KMS-11 (cell line): ENCODE data around the gene NOL11.
"Not testable (repeated sequence)": the region's sequence is repeated elsewhere in the genome, so short reads cannot be mapped to it uniquely, and the experiment has no call there.

ENCODE experiments used
- H2AFZ ChIP-seq: fragments of 200-600 bp; sonication (generic); 2 replicates; pipeline ENCODE4 v1.6.1; 2016; ENCODE audit warnings: antibody characterized with exemption, mixed run types, low read depth
- H3K27ac ChIP-seq: fragments of 200-600 bp; sonication (generic); 2 replicates; pipeline ENCODE4 v1.6.1; 2016; ENCODE audit warnings: mild to moderate bottlenecking, mixed run types
- H3K27me3 ChIP-seq: fragments of 200-600 bp; sonication (generic); 2 replicates; pipeline ENCODE4 v1.6.1; 2017; ENCODE audit warnings: mild to moderate bottlenecking, low read depth, mixed run types, moderate library complexity; ENCODE audit not compliant: insufficient read depth
- H3K36me3 ChIP-seq: fragments of 200-600 bp; sonication (generic); 2 replicates; pipeline ENCODE4 v1.6.1; 2017; ENCODE audit warnings: mild to moderate bottlenecking, mixed run types; ENCODE audit not compliant: insufficient read depth
- H3K4me1 ChIP-seq: fragments of 200-600 bp; sonication (generic); 2 replicates; pipeline ENCODE4 v1.6.1; 2016; ENCODE audit warnings: mild to moderate bottlenecking, low read depth, mixed run types; ENCODE audit not compliant: poor library complexity, severe bottlenecking
- H3K4me2 ChIP-seq: fragments of 200-600 bp; sonication (generic); 2 replicates; pipeline ENCODE4 v1.7.0; 2016; ENCODE audit warnings: mild to moderate bottlenecking, mixed run types
- H3K4me3 ChIP-seq: fragments of 200-600 bp; sonication (generic); IDR thresholded peaks from 2 replicates; pipeline ENCODE4 v1.6.1; 2017; ENCODE audit warnings: low read depth, low read length, mixed read lengths; ENCODE audit not compliant: insufficient read depth
- H3K79me2 ChIP-seq: fragments of 200-600 bp; sonication (generic); 2 replicates; pipeline ENCODE4 v1.6.1; 2016; ENCODE audit warnings: low read depth, mixed run types; ENCODE audit not compliant: insufficient read depth
- H3K9ac ChIP-seq: fragments of 200-600 bp; sonication (generic); 2 replicates; pipeline ENCODE4 v1.6.1; 2016; ENCODE audit warnings: mild to moderate bottlenecking, mixed run types
- H4K20me1 ChIP-seq: fragments of 200-600 bp; sonication (generic); 2 replicates; pipeline ENCODE4 v1.6.1; 2016; ENCODE audit warnings: mild to moderate bottlenecking, mixed run types; ENCODE audit not compliant: insufficient read depth
- CTCF ChIP-seq: fragments of 200-600 bp; sonication (generic); conservative IDR thresholded peaks from 2 replicates; pipeline ENCODE4 v1.6.1; 2017; ENCODE audit warnings: low read depth, mild to moderate bottlenecking, antibody characterized with exemption, low read length, moderate library complexity, mixed read lengths

Gene NOL11

DNA sequence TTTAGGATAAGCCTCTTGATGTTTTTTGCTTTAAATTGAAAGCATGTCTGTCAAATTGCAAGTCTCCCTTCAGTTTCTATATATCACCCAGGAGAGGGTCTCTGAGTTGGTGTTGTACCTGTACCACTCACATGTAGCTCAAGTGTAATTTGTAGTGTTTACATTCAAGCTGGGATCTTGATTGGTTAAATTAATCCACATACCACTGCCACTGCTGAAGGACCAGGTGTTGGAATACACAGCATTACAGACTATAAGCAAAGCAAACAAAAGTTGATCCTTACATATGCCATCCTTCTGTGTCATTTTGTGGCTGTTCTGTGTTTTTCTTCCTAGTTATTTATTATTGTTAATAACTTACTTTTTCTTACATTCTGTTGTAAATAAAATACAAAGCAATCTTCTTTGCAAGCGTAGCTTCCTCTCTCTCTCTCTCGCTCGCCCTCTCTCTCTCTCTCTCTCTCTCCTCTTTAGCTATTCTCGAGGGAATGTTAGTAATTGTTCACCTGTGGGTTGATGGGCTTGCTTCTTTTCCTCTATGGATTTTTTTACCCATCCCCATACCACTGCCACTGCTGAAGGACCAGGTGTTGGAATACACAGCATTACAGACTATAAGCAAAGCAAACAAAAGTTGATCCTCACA, 20.8 kb upstream of the NOL11 start:
- Histone ChIP-seq H3K27me3 (no peaks in the 10 kb centered on the region), H3K27ac (no peak overlapping the region), H2AFZ (no peak overlapping the region), H3K4me3 (no peak overlapping the region), H4K20me1 (no peaks in the 10 kb centered on the region), H3K36me3 (no peaks in the 10 kb centered on the region), H3K4me1 (peaks cover 10% of the 10 kb centered on the region), H3K79me2 (no peaks in the 10 kb centered on the region), H3K4me2 (no peak overlapping the region), H3K9ac (no peak overlapping the region)
- no peak for TF ChIP-seq CTCF

GRCh38 chr17:67700037-67700724, 17.6 kb upstream of the NOL11 start:
- H3K79me2 ChIP-seq: no peaks in the 10 kb centered on the region
- H3K4me3 ChIP-seq: no peak overlapping the region
- H3K27me3 ChIP-seq: no peaks in the 10 kb centered on the region
- H4K20me1 ChIP-seq: no peaks in the 10 kb centered on the region
- no peaks in the 10 kb centered on the region for H3K36me3 ChIP-seq
- no peak overlapping the region for H3K9ac ChIP-seq
- no peak for TF ChIP-seq CTCF
- no peak overlapping the region for H3K4me2 ChIP-seq
- no peak overlapping the region for H2AFZ ChIP-seq
- peaks cover 10% of the 10 kb centered on the region for H3K4me1 ChIP-seq
- no peak overlapping the region for H3K27ac ChIP-seq

DNA sequence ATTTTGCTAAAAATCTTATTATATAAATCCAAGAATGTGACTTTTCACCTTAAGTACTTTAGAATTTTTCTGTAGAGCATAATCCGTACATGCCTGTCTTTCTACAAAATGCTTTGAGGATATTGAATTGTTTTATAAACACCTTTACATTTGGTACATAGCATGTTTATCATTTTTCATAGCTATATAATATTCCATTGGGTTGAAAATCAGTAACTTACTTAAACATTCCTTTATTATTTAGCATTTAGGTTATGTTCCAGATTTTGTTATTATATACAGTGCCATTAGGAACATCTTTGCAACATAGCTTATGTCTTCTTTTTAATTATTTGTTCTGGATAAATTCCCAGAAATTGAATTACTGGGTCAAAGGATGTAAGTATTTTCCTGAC, 17.0 kb upstream of the NOL11 start:
- H3K9ac ChIP-seq: no peak overlapping the region
- no peak overlapping the region for H2AFZ ChIP-seq
- H3K36me3 ChIP-seq: no peaks in the 10 kb centered on the region
- TF ChIP-seq CTCF: no peak
- no peak overlapping the region for H3K4me2 ChIP-seq
- H3K27ac ChIP-seq: no peak overlapping the region
- peaks cover 10% of the 10 kb centered on the region for H3K4me1 ChIP-seq
- no peaks in the 10 kb centered on the region for H3K79me2 ChIP-seq
- no peaks in the 10 kb centered on the region for H3K27me3 ChIP-seq
- no peaks in the 10 kb centered on the region for H4K20me1 ChIP-seq
- H3K4me3 ChIP-seq: no peak overlapping the region

- H3K4me2 ChIP-seq, H3K27me3 ChIP-seq, H2AFZ ChIP-seq: not testable (repeated sequence)
Measured at GRCh38 chr17:67702861-67703260, 14.9 kb upstream of the NOL11 start.

DNA sequence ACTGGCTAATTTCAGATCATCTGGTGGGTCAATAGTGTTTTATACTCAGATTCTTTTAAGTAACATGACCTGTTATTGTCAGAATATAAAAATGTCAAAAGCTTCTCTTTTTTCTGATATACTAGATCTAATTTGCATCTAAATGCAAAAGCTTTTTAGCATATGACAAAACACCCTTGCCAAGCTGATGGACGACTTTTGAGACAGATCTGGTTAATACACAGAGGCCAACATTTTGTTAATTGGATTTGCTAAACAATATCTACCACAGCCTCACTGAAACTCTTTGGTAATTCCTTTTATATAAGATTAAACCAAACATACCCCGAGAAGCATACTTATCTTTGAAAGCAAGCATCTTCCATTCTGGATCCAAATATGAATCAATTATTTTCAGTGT, 10.3 kb upstream of the NOL11 start:
- H3K4me1 ChIP-seq: peaks cover 6% of the 10 kb centered on the region
- H3K79me2 ChIP-seq: no peaks in the 10 kb centered on the region
- no peak overlapping the region for H3K4me3 ChIP-seq
- no peaks in the 10 kb centered on the region for H3K36me3 ChIP-seq
- no peaks in the 10 kb centered on the region for H3K27me3 ChIP-seq
- H4K20me1 ChIP-seq: no peaks in the 10 kb centered on the region
- no peak overlapping the region for H2AFZ ChIP-seq
- no peak overlapping the region for H3K27ac ChIP-seq
- no peak for TF ChIP-seq CTCF
- H3K9ac ChIP-seq: no peak overlapping the region
- H3K4me2 ChIP-seq: no peak overlapping the region

More at GRCh38 chr17:67702861-67703260, 14.9 kb upstream of the NOL11 start:
- H4K20me1 ChIP-seq, H3K27ac ChIP-seq, H3K79me2 ChIP-seq, H3K4me1 ChIP-seq, H3K36me3 ChIP-seq, H3K4me3 ChIP-seq, H3K9ac ChIP-seq: not testable (repeated sequence)
